Fibroblast of the aortic adventitia (primary cell): ENCODE results near the gene WNK2. TPM values are rescaled to one million over a fixed set of nuclear protein-coding genes. Genes with fewer than 3 reads are reported as not detected.

ENCODE experiments used
- DNase-seq: peaks from one replicate; pipeline ENCODE4 v3.0.0-alpha.2; 2010; ENCODE audit warnings: low read depth
- H3K4me3 ChIP-seq: 2 replicates; pipeline ENCODE4 v1.5.1; 2011; ENCODE audit warnings: low read depth, mild to moderate bottlenecking, control low read depth, low read length, moderate library complexity
- CTCF ChIP-seq: IDR thresholded peaks from 2 replicates; pipeline ENCODE4 v1.5.1; 2011; ENCODE audit warnings: mild to moderate bottlenecking, low read length, control low read depth, inconsistent platforms; ENCODE audit not compliant: insufficient read depth
- total RNA-seq: library from RNA; depleted of rRNA; stranded (reverse); fragments of >200 nt; gene quantifications from 2 replicates; pipeline ENCODE4 v1.2.3, GENCODE V29; 2012; ENCODE audit warnings: low replicate concordance

WNK2 gene
- total RNA-seq, 1 donor = not detected

- no peak for TF ChIP-seq CTCF
- H3K4me3 ChIP-seq = no peak overlapping the region
- no peak for DNase-seq
Measured at GRCh38 chr9:93267681-93268505, 84.0 kb downstream of the WNK2 start.

GRCh38 chr9:93268551-93269314, 84.8 kb downstream of the WNK2 start:
- DNase-seq = no peak
- no peak overlapping the region for H3K4me3 ChIP-seq
- no peak for TF ChIP-seq CTCF

- no peak overlapping the region for H3K4me3 ChIP-seq
- no peak for TF ChIP-seq CTCF
- no peak for DNase-seq
Measured at GRCh38 chr9:93270976-93271375, 87.0 kb downstream of the WNK2 start.

GRCh38 chr9:93276973-93277372, 93.0 kb downstream of the WNK2 start:
- H3K4me3 ChIP-seq = no peak overlapping the region
- no peak for TF ChIP-seq CTCF
- no peak for DNase-seq

- no peak for DNase-seq
Measured at GRCh38 chr9:93278144-93278543, 94.2 kb downstream of the WNK2 start.

GRCh38 chr9:93280661-93281259, 96.8 kb downstream of the WNK2 start:
- H3K4me3 ChIP-seq = no peak overlapping the region
- TF ChIP-seq CTCF = no peak
- no peak for DNase-seq

More at GRCh38 chr9:93278144-93278543, 94.2 kb downstream of the WNK2 start:
- H3K4me3 ChIP-seq = no peak overlapping the region
- no peak for TF ChIP-seq CTCF
